GM06990 (cell line): ENCODE measurements around the gene ITIH3.

Source experiments
- DNase-seq: peaks from one replicate; pipeline ENCODE4 v3.0.0-alpha.2; 2011; ENCODE audit not compliant: insufficient read length; ENCODE audit errors: extremely low read depth
- H3K27me3 ChIP-seq: replicated peaks from 2 replicates; pipeline ENCODE4 v1.6.0; 2011; ENCODE audit warnings: low read length; ENCODE audit not compliant: control insufficient read depth, insufficient read depth
- H3K36me3 ChIP-seq: 2 replicates; pipeline ENCODE4 v1.5.1; 2011; ENCODE audit warnings: low read length; ENCODE audit not compliant: control insufficient read depth, insufficient read depth
- H3K4me3 ChIP-seq: replicated peaks from 2 replicates; pipeline ENCODE4 v1.5.1; 2011; ENCODE audit warnings: low read depth, mild to moderate bottlenecking, control low read depth, low read length
- CTCF ChIP-seq: IDR thresholded peaks from 2 replicates; pipeline ENCODE4 v1.5.1; 2011; ENCODE audit warnings: low read length, control low read depth, mild to moderate bottlenecking, inconsistent platforms; ENCODE audit not compliant: insufficient read depth, poor library complexity, severe bottlenecking

Gene ITIH3

GRCh38 chr3:52787672-52788625 is 6.6 kb upstream of the ITIH3 start:
- Histone ChIP-seq H3K4me3 (no peak overlapping the region), H3K27me3 (no peaks in the 10 kb centered on the region; the same call in 1 of the 2 replicates), H3K36me3 (no peaks in the 10 kb centered on the region)
- DNase-seq: no peak
- no peak for TF ChIP-seq CTCF

DNA sequence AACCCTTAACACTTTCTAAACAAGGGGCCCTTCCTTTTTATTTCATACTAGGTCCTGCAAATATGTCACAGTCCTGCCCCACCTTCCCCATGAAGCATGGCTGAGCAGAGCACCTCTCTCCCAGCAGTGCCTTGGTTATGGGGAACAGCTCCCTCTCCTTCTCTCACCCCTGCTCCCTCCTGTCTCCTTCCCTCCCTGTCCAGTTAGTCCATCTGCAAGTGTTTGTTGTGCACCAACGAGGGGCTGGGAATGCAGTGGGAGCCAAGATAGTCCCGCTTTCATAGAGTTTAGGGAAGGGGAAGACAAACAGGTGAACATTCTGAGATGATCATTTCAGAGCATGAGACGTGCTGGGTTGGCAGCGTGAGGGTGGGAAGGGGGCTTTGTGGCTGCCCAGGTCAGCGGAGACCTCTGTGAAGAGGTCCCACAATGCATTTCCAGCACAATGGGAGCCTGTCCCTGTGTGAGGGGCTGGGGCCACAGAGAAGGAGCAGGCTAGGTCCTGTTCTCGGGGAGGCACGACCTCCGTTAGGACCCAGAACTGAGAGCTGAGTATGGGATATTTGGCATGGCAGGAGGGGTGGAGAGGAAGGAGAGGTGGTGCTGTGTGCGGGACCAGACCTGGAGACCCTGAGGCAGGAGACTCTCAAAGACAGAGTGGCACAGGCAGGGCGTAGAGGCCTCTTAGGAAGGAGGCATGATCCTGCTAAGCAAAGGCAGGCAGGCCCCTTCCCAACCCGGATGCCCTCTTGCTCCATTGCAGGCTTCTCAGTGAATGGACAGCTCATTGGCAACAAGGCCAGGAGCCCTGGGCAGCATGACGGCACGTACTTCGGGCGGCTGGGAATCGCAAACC is 5.5 kb upstream of the ITIH3 start:
- H3K27me3 ChIP-seq: no peaks in the 10 kb centered on the region; the same call in 1 of the 2 replicates
- no peak for DNase-seq
- no peak overlapping the region for H3K4me3 ChIP-seq
- no peaks in the 10 kb centered on the region for H3K36me3 ChIP-seq
- no peak for TF ChIP-seq CTCF

- no peak for DNase-seq
- Histone ChIP-seq H3K27me3 (no peaks in the 10 kb centered on the region; the same call in 1 of the 2 replicates), H3K36me3 (no peaks in the 10 kb centered on the region), H3K4me3 (no peak overlapping the region)
- no peak for TF ChIP-seq CTCF
Measured at GRCh38 chr3:52789746-52790040, 4.9 kb upstream of the ITIH3 start.

DNA sequence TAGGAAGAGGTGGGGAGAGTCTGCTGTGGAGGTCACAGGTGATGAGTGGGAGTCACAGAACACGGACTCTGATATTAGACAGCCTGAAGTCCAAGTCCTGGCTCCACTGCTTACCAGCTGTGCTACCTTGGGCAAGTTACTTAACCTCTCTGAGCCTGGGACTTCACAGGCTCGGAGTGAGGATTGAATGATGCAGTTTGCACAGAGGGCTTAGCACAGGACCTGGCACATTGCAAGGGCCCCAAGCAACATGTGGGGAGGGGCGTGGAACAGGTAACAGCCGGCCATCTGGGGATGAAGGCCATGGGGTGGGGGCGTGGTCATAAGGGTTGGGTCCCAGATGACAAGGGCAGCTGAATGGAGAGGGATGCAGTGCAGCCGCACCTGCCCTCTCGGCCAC is 4.3 kb upstream of the ITIH3 start:
- no peak for DNase-seq
- TF ChIP-seq CTCF: no peak
- H3K36me3 ChIP-seq: no peaks in the 10 kb centered on the region
- no peaks in the 10 kb centered on the region; the same call in 1 of the 2 replicates for H3K27me3 ChIP-seq
- no peak overlapping the region for H3K4me3 ChIP-seq

DNA sequence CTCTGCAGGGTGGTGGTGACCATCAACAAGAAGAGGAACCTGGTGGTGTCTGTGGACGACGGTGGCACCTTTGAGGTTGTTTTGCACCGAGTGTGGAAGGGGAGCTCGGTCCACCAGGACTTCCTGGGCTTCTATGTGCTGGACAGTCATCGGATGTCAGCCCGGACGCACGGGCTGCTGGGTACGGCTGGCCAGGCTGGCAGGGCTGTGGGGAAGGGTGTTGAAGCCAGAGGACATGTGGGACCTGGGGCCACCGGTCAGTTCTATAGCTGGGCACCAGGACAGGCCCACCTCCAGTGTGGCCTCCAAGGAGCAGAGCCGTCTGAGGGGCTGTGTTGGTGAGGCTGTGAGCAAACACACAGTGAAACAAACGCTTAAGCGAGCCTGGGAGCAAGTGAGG is 3.9 kb upstream of the ITIH3 start:
- H3K36me3 ChIP-seq: no peaks in the 10 kb centered on the region

More for the DNA sequence above, 3.9 kb upstream of the ITIH3 start:
- Histone ChIP-seq H3K4me3 (no peak overlapping the region), H3K27me3 (no peaks in the 10 kb centered on the region; the same call in 1 of the 2 replicates)
- no peak for TF ChIP-seq CTCF
- DNase-seq: no peak
